Left lung (tissue), 10 donors: ENCODE results near the gene HERC6. TPM values are rescaled to one million over a fixed set of nuclear protein-coding genes. Genes with fewer than 3 reads are reported as not detected.

ENCODE experiments used
- ATAC-seq: fragments of 200-7000 bp; cut with Tn5 transposase; one replicate; pipeline ENCODE4 v1.9.1; 2020; ENCODE audit warnings: moderate library complexity
- DNase-seq, 4 donors: peaks; one replicate each; pipeline ENCODE4 v3.0.0-alpha.2; 2013 to 2020
- H3K27ac ChIP-seq, 2 donors: fragments of 200-600 bp; sonication (generic) in 1 of 2; one replicate each; pipeline versions ENCODE4 v1.5.0 to v1.8.0; 2020 to 2021
- H3K27me3 ChIP-seq, 2 donors: fragments of 200-600 bp; sonication (generic) in 1 of 2; one replicate each; pipeline versions ENCODE4 v1.5.0 to v1.8.0; 2020 to 2021
- H3K36me3 ChIP-seq, 2 donors: fragments of 200-600 bp; sonication (generic) in 1 of 2; one replicate each; pipeline versions ENCODE4 v1.5.0 to v1.8.0; 2020 to 2021
- H3K4me1 ChIP-seq, 2 donors: fragments of 200-600 bp; one replicate each; pipeline ENCODE4 v1.8.0; 2021
- H3K4me3 ChIP-seq, 2 donors: fragments of 200-600 bp; sonication (generic) in 1 of 2; one replicate each; pipeline versions ENCODE4 v1.5.0 to v1.8.0; 2020 to 2021; ENCODE audit warnings: mild to moderate bottlenecking in 1 of 2
- H3K9me3 ChIP-seq, 2 donors: fragments of 200-600 bp; sonication (generic) in 1 of 2; one replicate each; pipeline versions ENCODE4 v1.5.0 to v1.8.0; 2020 to 2021
- CTCF ChIP-seq, 2 donors: fragments of 200-600 bp; sonication (generic) in 1 of 2; IDR thresholded peaks; one replicate each; pipeline versions ENCODE4 v1.5.0 to v1.8.0; 2021; ENCODE audit warnings: antibody characterized with exemption in 2 of 2
- intact Hi-C, 2 donors: fragments of 100-400 bp; cut with DNase I; formaldehyde crosslinking; loops; one replicate each; pipeline versions ENCODE4 v1.11.2 to v1.14.2; 2022
- polyA plus RNA-seq, 6 donors: library from polyadenylated mRNA; unstranded; fragments of 120-200 nt; gene quantifications; one replicate each; pipeline ENCODE4 v1.2.1, GENCODE V29; 2013; ENCODE audit not compliant: insufficient read length in 6 of 6
- total RNA-seq, 2 donors: library from RNA; stranded (reverse); fragmentation: NEBNext Ultra II Directional; extraction: Animal tissue kit (Norgen Biotek cat#: 25700); gene quantifications; one replicate each; pipeline ENCODE4 v1.2.1, GENCODE V29; 2021
- donor health status: DM: no; HTN: yes; CAD: no.
- donor health status: DM: no; HTN: no; CAD: no.

The HERC6 gene
- total and polyA plus RNA-seq, 8 donors, result 10.7 to 21.9 (median 13.0) TPM

GRCh38 chr4:88458104-88458740, 79.6 kb downstream of the HERC6 start:
- H3K4me3 ChIP-seq, result peak overlapping the region in 1 of 2 donors; percentile 73
- peak in 2 of 4 donors; percentile 7 to 10 for DNase-seq
- H3K27me3 ChIP-seq, result peaks cover 0 to 5% of the 10 kb centered on the region in 2 donors
- no peak overlapping the region for H3K27ac ChIP-seq
- intact Hi-C loops, result no loop called here
- no peaks in the 10 kb centered on the region for H3K36me3 ChIP-seq
- peaks cover 0 to 22% of the 10 kb centered on the region in 2 donors for H3K4me1 ChIP-seq
- no peaks in the 10 kb centered on the region for H3K9me3 ChIP-seq
- ATAC-seq, result no peak
- TF ChIP-seq CTCF (IDR thresholded peaks at IDR 0.05), result no peak

GRCh38 chr4:88465653-88466192, 87.1 kb downstream of the HERC6 start:
- no peak overlapping the region for H3K27ac ChIP-seq
- no peaks in the 10 kb centered on the region for H3K27me3 ChIP-seq
- DNase-seq (no peak), ATAC-seq (no peak)
- peaks cover 0 to 26% of the 10 kb centered on the region in 2 donors for H3K36me3 ChIP-seq
- H3K4me3 ChIP-seq, result no peak overlapping the region
- no peak for TF ChIP-seq CTCF (IDR thresholded peaks at IDR 0.05)
- no peaks in the 10 kb centered on the region for H3K9me3 ChIP-seq
- intact Hi-C loops, result no loop called here
- H3K4me1 ChIP-seq, result no peaks in the 10 kb centered on the region

- TF ChIP-seq CTCF (IDR thresholded peaks at IDR 0.05), result no peak
- intact Hi-C loops, result no loop called here
- DNase-seq, result no peak
- ATAC-seq, result peak; percentile 32
- H3K36me3 ChIP-seq, result peaks cover 0 to 31% of the 10 kb centered on the region in 2 donors
- no peak overlapping the region for H3K4me3 ChIP-seq
- H3K9me3 ChIP-seq, result no peaks in the 10 kb centered on the region
- no peak overlapping the region for H3K27ac ChIP-seq
- no peaks in the 10 kb centered on the region for H3K27me3 ChIP-seq
- no peaks in the 10 kb centered on the region for H3K4me1 ChIP-seq
These were observed 88.7 kb downstream of the HERC6 start for GRCh38 chr4:88467392-88467791.

GRCh38 chr4:88477229-88477860, 98.7 kb downstream of the HERC6 start:
- Histone ChIP-seq H3K4me1 (no peaks in the 10 kb centered on the region), H3K27me3 (no peaks in the 10 kb centered on the region), H3K27ac (no peak overlapping the region), H3K9me3 (no peaks in the 10 kb centered on the region), H3K36me3 (peaks cover 0 to 5% of the 10 kb centered on the region in 2 donors), H3K4me3 (no peak overlapping the region)
- no peak for ATAC-seq
- DNase-seq, result no peak
- intact Hi-C loops, result no loop called here
- TF ChIP-seq CTCF (IDR thresholded peaks at IDR 0.05), result no peak

GRCh38 chr4:88478247-88478646, 99.6 kb downstream of the HERC6 start:
- intact Hi-C loops, result no loop called here
- no peak overlapping the region for H3K27ac ChIP-seq
- no peak for TF ChIP-seq CTCF (IDR thresholded peaks at IDR 0.05)
- H3K9me3 ChIP-seq, result no peaks in the 10 kb centered on the region
- peaks cover 0 to 5% of the 10 kb centered on the region in 2 donors for H3K36me3 ChIP-seq
- DNase-seq (no peak), ATAC-seq (no peak)
- H3K4me3 ChIP-seq, result no peak overlapping the region
- no peaks in the 10 kb centered on the region for H3K4me1 ChIP-seq
- H3K27me3 ChIP-seq, result no peaks in the 10 kb centered on the region
